IPS-NIHi7 (cell line): ENCODE results near the gene COQ6.
"Not testable (repeated sequence)": the region's sequence is repeated elsewhere in the genome, so short reads cannot be mapped to it uniquely, and the experiment has no call there.

Source experiments
- DNase-seq: peaks from one replicate; pipeline ENCODE4 v3.0.0; 2012; ENCODE audit warnings: mixed read lengths; ENCODE audit errors: extremely low spot score

Gene COQ6

DNA sequence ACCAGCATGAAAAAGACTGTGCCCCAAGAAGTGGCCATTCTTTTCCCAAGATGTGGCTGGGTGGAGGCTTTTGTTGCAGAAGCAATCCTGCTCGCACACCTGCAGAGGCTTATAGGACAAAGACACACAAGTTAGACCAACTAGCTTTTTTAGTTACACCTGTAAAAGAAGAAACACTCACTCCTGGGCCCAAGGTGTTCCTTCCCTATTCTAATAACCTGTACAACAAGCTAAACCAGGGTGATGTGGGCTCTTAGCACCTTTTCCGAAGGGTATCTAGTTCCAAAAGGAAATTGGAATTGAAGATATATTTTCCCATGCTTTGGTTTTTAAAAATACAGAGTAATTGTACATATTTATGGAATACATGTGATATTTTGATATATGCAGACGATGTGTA, 38.0 kb downstream of the COQ6 start:
- DNase-seq = no peak

DNA sequence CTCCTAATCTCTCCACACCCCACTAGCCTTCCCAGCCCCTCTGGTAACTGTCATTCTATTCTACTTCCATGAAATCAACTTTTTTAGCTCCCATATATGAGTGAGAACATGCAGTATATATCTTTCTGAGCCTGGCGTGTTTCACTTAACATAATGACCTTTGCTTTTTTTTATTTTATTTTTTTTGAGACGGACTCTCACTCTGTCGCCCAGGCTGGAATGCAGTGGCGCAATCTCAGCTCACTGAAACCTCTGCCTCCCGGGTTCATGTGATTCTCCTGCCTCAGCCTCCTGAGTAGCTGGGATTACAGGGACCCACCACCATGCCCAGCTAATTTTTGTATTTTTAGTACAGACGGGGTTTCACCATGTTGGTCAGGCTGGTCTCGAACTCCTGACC, 38.6 kb downstream of the COQ6 start:
- not testable (repeated sequence) for DNase-seq

DNA sequence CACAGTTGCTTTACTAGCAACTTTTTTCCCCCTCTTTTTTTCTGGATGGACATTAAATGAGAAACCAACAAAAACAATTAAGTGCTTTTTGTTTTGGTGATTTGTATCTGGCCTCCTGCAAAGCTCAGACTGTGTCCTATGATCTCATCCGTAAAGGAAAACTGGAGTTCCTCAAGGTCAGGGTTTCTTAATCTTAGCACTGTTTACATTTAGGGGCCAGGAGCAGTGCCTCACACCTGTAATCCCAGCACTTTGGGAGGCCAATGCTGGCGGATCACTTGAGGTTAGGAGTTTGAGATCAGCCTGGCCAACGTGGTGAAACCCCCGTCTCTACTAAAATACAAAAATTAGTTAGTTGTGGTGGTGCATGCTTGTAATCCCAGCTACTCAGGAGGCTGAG, 41.0 kb downstream of the COQ6 start:
- DNase-seq = no peak

DNA sequence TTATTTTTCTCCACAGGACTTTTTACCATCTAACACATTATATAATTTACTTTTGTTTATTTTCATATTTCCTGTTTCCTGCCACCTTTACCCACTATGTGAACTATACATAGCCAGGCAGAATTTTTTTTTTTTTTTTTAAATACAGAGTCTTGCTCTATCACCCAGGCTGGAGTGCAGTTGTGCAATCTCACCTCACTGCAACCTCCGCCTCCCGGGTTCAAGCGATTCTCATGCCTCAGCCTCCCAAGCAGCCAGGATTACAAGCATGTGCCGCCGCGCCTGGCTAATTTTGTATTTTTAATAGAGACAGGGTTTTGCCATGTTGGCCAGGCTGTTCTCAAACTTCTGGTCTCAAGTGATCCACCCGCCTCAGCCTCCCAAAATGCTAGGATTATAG, 44.8 kb downstream of the COQ6 start:
- not testable (repeated sequence) for DNase-seq

DNA sequence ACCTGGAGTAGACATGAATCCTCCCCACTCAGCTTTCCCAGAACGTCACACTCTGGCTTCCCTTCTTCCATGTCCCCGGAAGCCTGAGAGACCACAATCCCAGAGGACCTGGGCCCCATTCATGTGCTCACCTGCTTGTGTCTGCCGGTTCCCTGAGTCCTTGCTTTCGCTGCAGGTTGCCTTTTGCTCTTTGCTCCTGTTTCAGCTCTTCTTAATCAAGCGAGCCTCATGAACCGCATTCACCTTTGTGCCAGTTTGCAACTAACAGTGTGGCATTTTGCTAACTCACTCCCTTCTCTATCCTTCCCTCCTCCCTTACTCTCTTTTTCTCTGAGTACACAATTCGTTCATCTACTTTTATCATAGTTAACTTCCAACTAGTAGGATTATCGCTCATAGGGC, 45.9 kb downstream of the COQ6 start:
- DNase-seq = no peak

DNA sequence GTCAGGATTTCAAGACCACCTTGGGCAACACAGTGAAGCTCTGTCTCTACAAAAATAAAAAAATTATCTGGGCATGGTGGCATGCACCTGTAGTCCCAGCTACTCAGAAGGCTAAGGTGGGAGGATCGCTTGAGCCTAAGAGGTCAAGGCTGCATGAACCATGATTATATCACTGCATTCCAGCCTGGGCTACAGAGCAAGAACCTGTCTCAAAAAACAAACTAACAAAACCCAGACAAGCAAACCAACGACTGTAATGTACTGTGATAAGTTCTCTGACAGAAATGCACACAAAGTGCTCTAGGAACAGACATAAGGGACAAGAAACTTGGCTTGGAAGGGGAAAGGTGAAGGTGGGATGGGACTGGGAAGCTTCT, 46.6 kb downstream of the COQ6 start:
- no peak for DNase-seq

DNA sequence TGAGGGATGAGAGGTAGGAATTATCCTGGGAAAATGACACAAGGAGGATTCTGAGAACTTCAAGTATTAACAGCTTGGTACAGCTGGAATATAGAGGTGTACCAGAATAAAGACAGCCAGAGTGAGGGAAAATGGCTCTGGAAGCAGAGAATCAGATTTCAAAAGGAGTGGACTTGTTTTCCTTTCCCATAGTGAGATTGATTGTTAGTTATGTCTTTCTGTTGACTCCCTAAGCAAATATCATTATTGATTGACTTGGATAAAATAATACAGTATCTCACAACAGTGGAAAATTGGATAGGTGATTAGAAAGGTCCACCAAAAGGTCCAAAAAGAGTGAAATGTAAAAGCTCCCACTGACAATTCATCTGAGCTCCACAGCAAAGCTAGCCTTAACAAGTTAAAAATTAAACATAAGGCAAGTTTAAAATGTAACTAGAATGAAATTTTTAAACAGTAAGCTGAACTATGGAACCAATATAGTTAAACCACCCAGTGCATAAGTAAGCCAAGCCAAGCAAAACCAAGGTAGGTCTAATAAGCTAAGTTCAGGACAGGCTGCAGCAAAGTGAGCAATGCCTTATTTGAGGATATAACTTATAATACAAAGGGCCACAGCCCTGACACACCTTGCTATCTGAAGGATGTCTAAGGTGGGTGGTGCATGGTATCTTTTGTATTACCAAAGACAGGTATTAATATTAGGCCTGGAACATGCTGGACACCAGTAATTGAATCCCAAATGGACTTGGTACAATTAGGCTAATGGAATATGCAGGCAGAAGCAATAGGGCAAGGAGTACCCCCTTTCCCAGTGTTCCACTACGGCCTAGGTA, 47.2 kb downstream of the COQ6 start:
- DNase-seq = no peak

DNA sequence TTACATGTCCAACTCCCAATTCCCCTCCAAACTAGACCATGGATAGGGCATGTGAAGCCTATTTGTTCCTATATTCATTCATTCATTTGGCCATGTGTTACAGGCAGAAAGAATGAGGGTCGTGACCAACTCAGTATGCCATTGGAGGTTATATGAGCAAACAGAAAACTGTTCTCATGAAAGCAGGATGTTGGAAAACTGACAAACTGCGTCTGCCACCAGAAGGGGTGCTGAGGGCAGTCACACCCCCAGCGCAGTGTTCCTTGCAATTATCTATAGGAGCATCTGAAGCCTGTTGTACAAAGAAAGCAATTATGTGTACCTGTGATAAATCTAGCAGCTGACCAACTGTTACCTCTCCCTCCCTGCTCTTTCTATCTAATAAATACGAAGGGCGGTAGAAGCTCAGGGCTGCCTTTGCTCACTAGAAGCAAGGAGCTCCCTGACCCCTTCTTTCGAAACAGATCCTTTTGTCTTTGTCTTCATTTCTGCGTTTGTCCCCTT, 47.9 kb downstream of the COQ6 start:
- no peak for DNase-seq

DNA sequence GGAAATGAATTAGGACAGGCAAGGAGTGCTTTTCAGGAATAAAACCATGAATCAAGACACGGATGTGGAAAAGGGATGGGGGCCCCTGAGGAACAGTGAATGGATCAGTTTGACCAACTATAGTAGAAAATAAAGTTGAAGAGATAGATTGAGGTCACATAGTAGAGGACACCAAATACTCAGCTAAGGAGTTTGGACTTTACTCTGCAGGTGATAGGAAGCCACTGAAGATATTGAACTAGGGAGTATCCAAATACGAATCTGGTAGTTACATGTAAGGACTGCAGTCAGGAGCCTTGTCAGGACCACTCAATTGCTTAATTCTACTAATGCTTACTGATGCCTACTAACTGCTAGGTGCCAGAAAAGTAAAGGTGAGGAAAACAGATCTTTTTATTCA, 48.6 kb downstream of the COQ6 start:
- no peak for DNase-seq

DNA sequence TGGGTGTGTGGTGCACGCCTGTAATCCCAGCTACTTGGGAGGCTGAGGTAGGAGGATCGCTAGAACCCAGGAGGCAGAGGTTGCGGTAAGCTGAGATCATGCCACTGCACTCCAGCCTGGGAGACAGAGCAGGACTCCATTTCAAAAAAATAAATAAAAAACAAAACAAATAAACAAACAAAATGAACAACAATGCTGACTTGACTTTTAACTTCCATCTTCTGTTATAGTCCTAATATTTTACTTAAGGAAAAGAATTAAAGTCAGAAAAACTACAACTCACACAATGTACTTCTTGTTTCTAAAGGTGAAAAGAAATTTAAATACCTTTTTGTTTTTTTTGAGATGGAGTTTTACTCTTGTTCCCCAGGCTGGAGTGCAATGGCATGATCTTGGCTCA, 55.6 kb downstream of the COQ6 start:
- DNase-seq = not testable (repeated sequence)

DNA sequence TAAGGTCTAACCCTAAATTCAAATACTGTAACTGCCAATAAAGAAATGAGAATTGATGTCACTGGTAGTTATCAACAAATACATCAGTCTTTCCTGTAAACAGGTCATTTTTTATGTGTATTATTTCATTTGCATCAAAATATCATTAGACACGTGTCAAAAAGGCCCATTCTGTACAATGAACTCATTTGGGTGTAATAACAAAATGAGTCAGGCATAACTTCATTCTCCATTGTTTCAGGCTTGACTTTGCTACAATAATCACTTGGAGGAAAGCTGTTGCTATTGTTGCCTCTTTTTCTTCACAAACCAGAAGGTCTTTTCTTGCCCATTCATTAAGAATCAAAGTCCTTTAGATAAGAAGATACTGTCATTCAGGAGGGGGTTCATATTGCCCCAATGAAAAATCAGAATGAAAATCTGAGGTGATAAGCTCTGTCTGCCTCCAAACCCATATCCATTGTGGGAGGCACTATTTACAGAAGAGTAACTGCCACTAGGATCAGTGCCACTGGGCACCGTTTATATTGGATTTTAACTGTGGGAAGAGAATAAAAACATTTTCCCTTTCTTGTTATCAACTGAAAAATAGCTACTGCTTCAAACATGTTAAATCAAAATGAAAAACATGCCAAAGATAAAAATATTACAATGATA, 58.9 kb downstream of the COQ6 start:
- no peak for DNase-seq
